ENCODE measurements around the gene EMILIN2. TPM values are rescaled to one million over a fixed set of nuclear protein-coding genes. Genes with fewer than 3 reads are reported as not detected.

EMILIN2 gene
- total RNA-seq, 6 donors from 2014 or later, result 31.9 to 59.2 (median 43.6) TPM

DNA sequence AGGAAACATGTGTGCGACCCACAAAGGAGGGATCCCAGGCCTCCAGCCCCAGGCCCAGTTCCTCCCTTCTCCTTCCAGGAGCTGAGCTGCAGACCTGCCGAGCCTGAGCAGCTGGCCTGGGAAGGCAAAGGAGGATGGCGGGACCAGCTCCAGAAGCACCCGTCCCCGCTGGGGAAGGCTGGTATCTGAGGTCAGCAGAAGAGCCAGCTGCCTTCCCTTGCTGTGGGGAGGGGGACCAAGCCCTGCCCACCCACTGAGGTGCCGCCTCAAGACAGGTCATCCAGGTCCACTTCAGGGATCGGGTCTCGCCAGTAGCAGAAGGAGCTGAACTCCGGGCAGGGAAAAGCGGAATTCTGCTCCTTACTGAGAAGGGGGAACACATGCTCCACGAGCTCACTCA is 73.2 kb downstream of the EMILIN2 start:
- DNase-seq (peak in 1 of 2 donors; percentile 29), ATAC-seq (ENCODE audit: low FRiP score in 2 of 2) (no peak)
- no peak overlapping the region for H3K27ac ChIP-seq
- no peak overlapping the region for H3K4me3 ChIP-seq
- TF ChIP-seq POLR2A (IDR thresholded peaks at IDR 0.05) (no peak), POLR2AphosphoS5 (IDR thresholded peaks at IDR 0.05) (no peak), EP300 (IDR thresholded peaks at IDR 0.05) (no peak)
- TF ChIP-seq, protein P1, sequence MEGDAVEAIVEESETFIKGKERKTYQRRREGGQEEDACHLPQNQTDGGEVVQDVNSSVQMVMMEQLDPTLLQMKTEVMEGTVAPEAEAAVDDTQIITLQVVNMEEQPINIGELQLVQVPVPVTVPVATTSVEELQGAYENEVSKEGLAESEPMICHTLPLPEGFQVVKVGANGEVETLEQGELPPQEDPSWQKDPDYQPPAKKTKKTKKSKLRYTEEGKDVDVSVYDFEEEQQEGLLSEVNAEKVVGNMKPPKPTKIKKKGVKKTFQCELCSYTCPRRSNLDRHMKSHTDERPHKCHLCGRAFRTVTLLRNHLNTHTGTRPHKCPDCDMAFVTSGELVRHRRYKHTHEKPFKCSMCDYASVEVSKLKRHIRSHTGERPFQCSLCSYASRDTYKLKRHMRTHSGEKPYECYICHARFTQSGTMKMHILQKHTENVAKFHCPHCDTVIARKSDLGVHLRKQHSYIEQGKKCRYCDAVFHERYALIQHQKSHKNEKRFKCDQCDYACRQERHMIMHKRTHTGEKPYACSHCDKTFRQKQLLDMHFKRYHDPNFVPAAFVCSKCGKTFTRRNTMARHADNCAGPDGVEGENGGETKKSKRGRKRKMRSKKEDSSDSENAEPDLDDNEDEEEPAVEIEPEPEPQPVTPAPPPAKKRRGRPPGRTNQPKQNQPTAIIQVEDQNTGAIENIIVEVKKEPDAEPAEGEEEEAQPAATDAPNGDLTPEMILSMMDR (IDR thresholded peaks at IDR 0.05), result no peak
- no peaks in the 10 kb centered on the region for H3K9me3 ChIP-seq
- H3K4me1 ChIP-seq, result peaks cover 4 to 15% (median 9%) of the 10 kb centered on the region in 4 donors
- 89 to 99% methylated on average over 7 to 11 of the region's 11 CpGs for WGBS, 2 donors
- H3K27me3 ChIP-seq, result no peaks in the 10 kb centered on the region
- H3K36me3 ChIP-seq, result peaks cover 39 to 89% (median 74%) of the 10 kb centered on the region in 4 donors

DNA sequence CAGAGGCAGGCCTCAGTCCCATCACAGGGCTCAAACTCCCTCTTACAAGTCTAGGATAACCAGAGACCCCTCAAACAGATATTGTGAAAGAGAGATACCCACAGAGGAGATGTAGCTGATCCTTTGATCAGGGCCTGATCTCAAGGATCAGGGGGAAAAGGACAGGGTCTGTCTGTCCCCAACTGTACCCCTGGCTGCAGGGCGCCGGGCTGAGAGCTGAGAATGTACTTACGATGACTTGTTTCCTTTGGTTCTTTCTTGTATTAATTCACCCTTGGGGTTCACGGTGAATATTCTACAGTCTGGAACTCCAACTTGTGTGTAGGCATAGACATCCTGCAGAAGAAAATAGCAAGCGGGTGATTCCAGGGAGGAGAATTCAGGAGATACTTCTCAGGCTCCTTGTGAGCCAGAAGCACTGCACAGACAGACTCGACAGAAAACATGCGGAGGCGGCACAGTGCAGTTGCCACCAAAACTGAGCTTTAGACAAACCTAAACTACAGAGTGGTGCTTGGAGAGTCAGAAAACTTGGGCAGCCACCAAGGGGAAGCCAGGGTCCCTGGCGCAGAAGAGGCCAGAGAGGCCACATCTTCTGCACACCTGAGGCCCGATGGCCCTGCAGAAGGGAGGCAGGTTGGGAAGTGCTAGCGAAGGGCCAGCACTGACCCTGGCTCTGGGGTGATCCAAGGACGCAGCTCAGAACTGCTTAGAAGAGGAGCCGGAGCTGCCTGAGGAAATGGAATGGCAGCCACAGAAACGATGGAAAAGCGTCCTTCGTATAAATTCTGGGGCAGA is 73.9 kb downstream of the EMILIN2 start:
- Histone ChIP-seq H3K4me1 (peaks cover 4 to 15% (median 9%) of the 10 kb centered on the region in 4 donors), H3K27ac (no peak overlapping the region), H3K9me3 (no peaks in the 10 kb centered on the region), H3K36me3 (peaks cover 40 to 89% (median 74%) of the 10 kb centered on the region in 4 donors), H3K4me3 (no peak overlapping the region), H3K27me3 (no peaks in the 10 kb centered on the region)
- TF ChIP-seq POLR2A (IDR thresholded peaks at IDR 0.05) (no peak), EP300 (IDR thresholded peaks at IDR 0.05) (no peak)
- WGBS, 2 donors, result 93 to 95% methylated on average over 14 to 16 of the region's 16 CpGs
- ATAC-seq (ENCODE audit: low FRiP score in 2 of 2), result no peak
- no peak for DNase-seq

DNA sequence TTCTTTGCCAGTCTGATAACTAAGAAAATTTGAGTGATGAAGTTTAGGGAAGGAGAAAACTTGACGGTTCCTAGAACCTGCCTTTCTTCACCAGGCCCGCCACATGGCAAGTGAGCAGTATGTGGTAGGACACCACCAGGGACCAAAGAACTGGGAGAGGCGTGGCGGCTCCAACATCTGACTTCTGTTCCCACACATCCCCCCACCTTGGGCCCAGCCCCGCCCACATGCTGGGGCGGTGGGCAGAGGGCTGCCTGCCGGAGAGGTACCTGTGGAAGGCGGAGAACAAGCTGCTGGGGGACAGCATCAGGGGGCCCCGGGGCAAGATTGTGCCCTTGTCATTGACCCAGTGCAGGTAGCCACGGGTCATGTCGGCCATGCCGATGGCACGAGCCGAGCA is 75.0 kb downstream of the EMILIN2 start:
- Histone ChIP-seq H3K36me3 (peaks cover 43 to 89% (median 75%) of the 10 kb centered on the region in 4 donors), H3K4me3 (no peak overlapping the region), H3K4me1 (peaks cover 4 to 9% (median 6%) of the 10 kb centered on the region in 4 donors), H3K27ac (no peak overlapping the region), H3K27me3 (no peaks in the 10 kb centered on the region), H3K9me3 (no peaks in the 10 kb centered on the region)
- TF ChIP-seq POLR2AphosphoS5 (IDR thresholded peaks at IDR 0.05), result no peak
- TF ChIP-seq, protein P1 (IDR thresholded peaks at IDR 0.05), result no peak
- no peak for TF ChIP-seq EP300 (IDR thresholded peaks at IDR 0.05)
- ATAC-seq (ENCODE audit: low FRiP score in 2 of 2) (no peak), DNase-seq (peak in 1 of 2 donors; percentile 73)
- 96 to 97% methylated on average over 13 to 14 of the region's 14 CpGs for WGBS, 2 donors

DNA sequence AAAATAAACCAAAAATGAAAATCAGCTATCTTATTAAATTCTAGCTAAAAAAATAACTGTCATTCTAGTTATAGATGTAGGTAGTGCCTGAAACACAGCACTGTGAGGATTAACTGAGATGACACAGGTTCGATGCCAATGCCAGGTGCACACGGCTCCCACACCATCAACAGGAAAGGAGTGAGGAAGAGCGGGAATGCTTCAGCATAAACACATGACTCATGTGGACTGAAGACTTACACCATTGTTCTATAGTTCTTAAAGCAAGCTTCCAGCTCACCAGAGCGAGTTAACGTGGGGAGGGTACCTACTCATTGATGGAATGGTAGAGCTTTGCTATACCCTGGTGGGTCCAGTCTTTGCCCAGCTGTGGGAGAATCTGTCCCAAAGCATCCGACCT is 76.7 kb downstream of the EMILIN2 start:
- Histone ChIP-seq H3K4me1 (no peaks in the 10 kb centered on the region), H3K36me3 (peaks cover 51 to 100% (median 87%) of the 10 kb centered on the region in 4 donors), H3K27ac (no peak overlapping the region), H3K9me3 (no peaks in the 10 kb centered on the region), H3K27me3 (no peaks in the 10 kb centered on the region), H3K4me3 (no peak overlapping the region)
- TF ChIP-seq EP300 (IDR thresholded peaks at IDR 0.05) (no peak), POLR2AphosphoS5 (IDR thresholded peaks at IDR 0.05) (no peak), POLR2A (IDR thresholded peaks at IDR 0.05) (no peak)
- TF ChIP-seq, protein P1 (IDR thresholded peaks at IDR 0.05), result no peak
- DNase-seq (peak in 1 of 2 donors; percentile 17), ATAC-seq (ENCODE audit: low FRiP score in 2 of 2) (no peak)
- WGBS, 2 donors, result 65 to 78% methylated on average over 6 of the region's 6 CpGs

DNA sequence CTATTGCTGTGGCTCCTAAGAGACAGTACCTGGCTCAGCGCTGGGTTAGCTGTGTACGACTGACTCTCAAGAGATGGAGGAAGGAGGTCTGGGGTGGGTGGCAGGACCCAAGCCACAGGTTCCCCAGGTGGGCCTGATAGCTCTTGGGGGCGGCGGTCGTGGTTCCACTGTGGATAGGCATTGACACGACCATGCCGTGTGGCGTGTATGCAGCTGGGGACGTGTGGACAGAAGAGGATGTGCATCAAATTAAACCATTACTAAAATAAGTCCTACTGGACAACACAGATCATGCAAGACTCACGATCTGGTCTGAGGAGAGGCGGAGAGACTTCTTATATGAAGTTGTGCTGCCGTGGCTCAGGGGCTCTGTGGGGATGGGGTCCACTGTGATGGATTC is 78.1 kb downstream of the EMILIN2 start:
- H3K9me3 ChIP-seq, result no peaks in the 10 kb centered on the region
- H3K27me3 ChIP-seq, result no peaks in the 10 kb centered on the region
- no peak for TF ChIP-seq POLR2A (IDR thresholded peaks at IDR 0.05)
- TF ChIP-seq, protein P1 (IDR thresholded peaks at IDR 0.05), result no peak
- no peak for TF ChIP-seq EP300 (IDR thresholded peaks at IDR 0.05)
- TF ChIP-seq POLR2AphosphoS5 (IDR thresholded peaks at IDR 0.05), result no peak
- no peak for ATAC-seq (ENCODE audit: low FRiP score in 2 of 2)
- 93 to 96% methylated on average over 12 of the region's 12 CpGs for WGBS, 2 donors
- no peak overlapping the region for H3K4me3 ChIP-seq
- no peaks in the 10 kb centered on the region for H3K4me1 ChIP-seq
- H3K27ac ChIP-seq, result no peak overlapping the region
- no peak for DNase-seq
- peaks cover 54 to 99% (median 84%) of the 10 kb centered on the region in 4 donors for H3K36me3 ChIP-seq
